Fibroblast of pulmonary artery (primary cell): ENCODE results near the gene GTPBP4.
"Not testable (repeated sequence)": the region's sequence is repeated elsewhere in the genome, so short reads cannot be mapped to it uniquely, and the experiment has no call there.

Experiments used
- DNase-seq: peaks from one replicate; pipeline ENCODE4 v3.0.0-alpha.2; 2010; ENCODE audit warnings: low read depth
- H3K4me3 ChIP-seq: replicated peaks from 2 replicates; pipeline ENCODE4 v1.5.1; 2011; ENCODE audit warnings: low read depth, mild to moderate bottlenecking, control low read depth, low read length, moderate library complexity
- CTCF ChIP-seq: IDR thresholded peaks from 2 replicates; pipeline ENCODE4 v1.5.1; 2011; ENCODE audit warnings: mild to moderate bottlenecking, control low read depth, low read length, inconsistent platforms; ENCODE audit errors: missing control alignments

GTPBP4 gene

DNA sequence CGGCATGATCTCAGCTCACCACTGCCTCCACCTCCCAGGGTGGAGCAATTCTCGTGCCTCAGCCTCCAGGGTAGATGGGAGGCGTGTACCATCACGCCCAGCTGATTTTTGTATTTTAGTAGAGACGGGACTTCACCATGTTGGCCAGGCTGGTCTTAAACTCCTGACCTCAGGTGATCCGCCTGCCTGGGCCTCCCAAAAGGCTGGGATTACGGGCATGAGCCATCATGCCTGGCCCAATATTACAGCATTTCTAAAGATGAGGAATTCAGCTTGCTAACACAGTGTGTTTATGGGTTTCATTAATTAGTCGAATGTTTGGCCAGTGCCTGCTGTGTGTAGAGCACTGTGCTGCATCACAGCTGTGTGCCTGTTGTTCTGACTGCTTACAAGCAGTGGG lies 71.7 kb downstream of the GTPBP4 start:
- TF ChIP-seq CTCF, result no peak
- no peak overlapping the region for H3K4me3 ChIP-seq
- no peak for DNase-seq

- H3K4me3 ChIP-seq, result no peak overlapping the region
- TF ChIP-seq CTCF, result no peak
- DNase-seq, result peak; percentile 69
These were observed 73.9 kb downstream of the GTPBP4 start for GRCh38 chr10:1061930-1062774.

DNA sequence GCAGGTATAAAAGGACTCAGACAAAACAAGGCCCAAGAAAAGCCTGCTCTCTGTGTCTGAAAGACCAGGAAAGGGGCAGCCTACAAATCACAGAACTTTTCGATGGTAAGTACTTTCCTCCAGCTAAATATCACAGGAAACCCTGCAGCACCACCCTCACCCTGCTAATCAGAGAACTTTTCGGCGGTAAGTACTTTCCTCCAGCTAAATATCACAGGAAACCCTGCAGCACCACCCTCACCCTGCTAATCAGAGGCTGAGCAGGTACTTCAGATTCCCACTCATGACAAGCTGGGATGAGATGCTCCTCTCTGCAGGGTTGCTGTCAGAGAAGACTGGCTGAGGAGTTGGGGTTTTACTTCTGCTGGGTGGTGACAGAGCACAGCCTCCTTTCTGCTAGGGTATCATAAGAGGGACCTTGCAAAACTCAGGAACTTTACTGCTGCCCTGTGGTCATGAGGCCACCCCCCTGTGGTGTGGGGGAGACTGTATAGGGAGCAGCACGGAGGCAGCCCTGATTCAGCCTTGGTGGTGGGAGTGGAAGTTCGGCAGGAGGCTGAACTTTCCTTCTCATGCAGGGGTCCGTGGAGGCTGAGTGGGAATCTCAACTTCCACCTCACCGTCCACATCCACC lies 75.1 kb downstream of the GTPBP4 start:
- H3K4me3 ChIP-seq, result no peak overlapping the region
- no peak for TF ChIP-seq CTCF

DNA sequence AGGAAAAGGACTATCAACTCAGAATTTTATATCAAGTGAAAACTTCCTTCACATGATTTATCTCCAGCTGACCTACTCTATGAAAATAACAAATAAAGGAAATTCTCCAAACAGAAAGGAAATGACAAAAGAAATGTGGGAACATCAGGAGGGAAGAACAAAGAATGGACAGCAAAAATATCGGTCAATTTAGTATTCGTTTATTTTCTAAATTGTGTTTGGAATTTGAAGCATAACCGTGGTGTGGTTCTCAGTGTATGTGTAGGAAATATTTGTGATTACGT lies 76.7 kb downstream of the GTPBP4 start:
- no peak for DNase-seq
- no peak for TF ChIP-seq CTCF
- H3K4me3 ChIP-seq, result no peak overlapping the region

More for the DNA sequence above, 75.1 kb downstream of the GTPBP4 start:
- no peak for DNase-seq

DNA sequence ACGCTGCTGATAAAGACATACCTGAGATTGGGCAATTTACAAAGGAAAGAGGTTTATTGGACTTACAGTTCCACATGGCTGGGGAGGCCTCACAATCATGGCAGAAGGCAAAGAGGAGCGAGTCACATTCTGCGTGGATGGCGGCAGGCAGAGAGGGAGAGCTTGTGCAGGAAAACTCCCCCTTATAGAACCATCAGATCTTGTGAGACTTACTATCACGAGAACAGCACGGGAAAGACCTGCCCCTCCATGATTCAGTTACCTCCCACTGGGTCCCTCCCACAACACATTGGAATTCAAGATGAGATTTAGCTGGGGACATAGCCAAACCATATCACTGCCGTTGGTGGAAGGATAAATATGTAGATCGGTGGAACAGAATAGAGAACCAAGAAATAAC lies 78.5 kb downstream of the GTPBP4 start:
- H3K4me3 ChIP-seq, DNase-seq: not testable (repeated sequence)

DNA sequence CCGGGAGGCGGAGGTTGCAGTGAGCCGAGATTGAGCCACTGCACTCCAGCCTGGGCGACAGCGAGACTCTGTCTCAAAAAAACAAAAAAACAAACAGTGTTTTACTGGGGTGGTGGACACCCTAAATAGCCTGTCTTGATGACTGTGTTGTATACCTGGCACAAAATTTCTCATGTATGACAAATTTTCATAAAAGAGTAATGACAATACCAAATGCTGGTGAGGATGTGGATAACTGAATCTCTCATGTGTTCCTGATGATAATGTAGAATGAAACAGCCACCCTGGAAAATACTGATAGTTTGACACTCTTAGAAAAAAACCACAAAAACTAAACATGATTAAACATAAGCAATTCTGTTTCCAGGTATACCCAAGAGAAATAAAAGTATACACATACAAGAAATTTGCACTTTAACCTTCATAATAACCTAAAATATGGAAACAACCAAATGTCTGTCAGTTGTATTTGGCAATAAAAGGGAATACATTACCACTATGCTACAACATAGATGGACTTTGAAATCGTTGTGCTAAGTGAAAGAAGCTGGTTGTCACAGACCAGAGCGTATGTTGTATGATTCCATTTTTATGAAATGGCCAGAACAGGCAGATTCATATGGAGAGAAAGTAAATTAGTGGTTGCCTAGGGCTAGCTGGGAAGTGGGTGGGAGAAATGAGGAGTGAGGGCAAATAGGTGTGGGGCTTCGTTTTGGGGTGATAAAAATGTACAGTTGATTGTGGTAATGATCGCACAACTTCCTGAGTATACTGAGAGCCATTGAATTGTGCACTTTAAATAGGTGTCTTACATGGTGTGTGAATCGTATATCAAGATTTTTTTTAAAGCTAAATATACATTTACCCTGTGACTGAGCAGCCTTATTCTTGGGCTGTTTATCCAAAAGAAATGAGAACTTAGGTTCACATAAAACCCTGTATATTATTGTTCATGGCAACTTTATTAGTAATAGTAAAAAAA lies 80.4 kb downstream of the GTPBP4 start:
- no peak for TF ChIP-seq CTCF
- no peak for DNase-seq
- no peak overlapping the region for H3K4me3 ChIP-seq
